SK-N-SH (cell line): ENCODE measurements around the gene PDS5B. TPM values are rescaled to one million over a fixed set of nuclear protein-coding genes. Genes with fewer than 3 reads are reported as not detected.

Experiments used
- CTCF ChIA-PET: fragments of 300-600, 350-600 bp; formaldehyde crosslinking; extraction: SDS; loops from one replicate; lab custom pipeline; 2021; lab: Yijun Ruan, JAX
- POLR2A ChIA-PET: fragments of 350-600 bp; sonication (Branson Sonifier 250); formaldehyde crosslinking; extraction: SDS; loops from one replicate; lab custom pipeline; 2020; ENCODE audit warnings: antibody characterized with exemption, inconsistent platforms; lab: Yijun Ruan, JAX
- DNase-seq: peaks from one replicate; pipeline ENCODE4 v3.0.0; 2012
- H2AFZ ChIP-seq: fragments of 200-600 bp; sonication (generic); 2 replicates; pipeline ENCODE4 v1.8.1; 2016; ENCODE audit warnings: antibody characterized with exemption, mild to moderate bottlenecking, low read depth
- H3F3A ChIP-seq: fragments of 200-600 bp; sonication (generic); replicated peaks from 2 replicates; pipeline ENCODE3; 2016; ENCODE audit warnings: antibody characterized with exemption, mild to moderate bottlenecking; ENCODE audit not compliant: insufficient read depth
- H3K27ac ChIP-seq, 2 experiments: fragments of 200-500 bp in 1 of 2; fragments of 200-600 bp in 1 of 2; sonication (Bioruptor generic) in 1 of 2; sonication (generic), shearing (Covaris generic) in 1 of 2; 2 replicates each; pipeline versions ENCODE4 v1.5.1 to v1.6.1; 2014 to 2016; ENCODE audit warnings: low read depth in 2 of 2, inconsistent platforms in 1 of 2, low read length in 1 of 2, mild to moderate bottlenecking in 1 of 2, mixed read lengths in 1 of 2
- H3K27me3 ChIP-seq: fragments of 200-600 bp; sonication (generic), shearing (Covaris generic); 2 replicates; pipeline ENCODE4 v1.6.1; 2016; ENCODE audit warnings: mixed run types; ENCODE audit not compliant: insufficient read depth
- H3K36me3 ChIP-seq, 2 experiments: fragments of 200-500 bp in 1 of 2; fragments of 200-600 bp in 1 of 2; sonication (Bioruptor generic) in 1 of 2; sonication (generic) in 1 of 2; replicated peaks in 1 of 2; 2 replicates each; pipeline versions ENCODE3 to v1.5.1; 2014 to 2016; ENCODE audit warnings: low read length in 1 of 2, mild to moderate bottlenecking in 1 of 2; ENCODE audit not compliant: insufficient read depth in 2 of 2, control insufficient read depth in 1 of 2
- H3K4me1 ChIP-seq, 2 experiments: fragments of 200-500 bp in 1 of 2; fragments of 200-600 bp in 1 of 2; sonication (Bioruptor generic) in 1 of 2; sonication (generic), shearing (Covaris generic) in 1 of 2; 2 replicates each; pipeline versions ENCODE4 v1.5.1 to v1.6.1; 2014 to 2016; ENCODE audit warnings: low read depth in 1 of 2, low read length in 1 of 2, mixed run types in 1 of 2; ENCODE audit not compliant: insufficient read depth in 2 of 2, control insufficient read depth in 1 of 2
- H3K4me2 ChIP-seq: fragments of 200-600 bp; sonication (generic), shearing (Covaris generic); 2 replicates; pipeline ENCODE4 v1.6.1; 2017; ENCODE audit warnings: mixed run types
- H3K4me3 ChIP-seq, 2 experiments: fragments of 200-500 bp in 1 of 2; fragments of 200-600 bp in 1 of 2; sonication (Bioruptor generic) in 1 of 2; sonication (generic), shearing (Covaris generic) in 1 of 2; 2 replicates each; pipeline versions ENCODE4 v1.5.1 to v1.8.1; 2014 to 2016; ENCODE audit warnings: low read depth in 2 of 2, inconsistent platforms in 1 of 2, low read length in 1 of 2, mild to moderate bottlenecking in 1 of 2, mixed read lengths in 1 of 2, moderate library complexity in 1 of 2
- H3K79me2 ChIP-seq: fragments of 200-600 bp; sonication (generic); 2 replicates; pipeline ENCODE4 v1.8.1; 2017; ENCODE audit warnings: mild to moderate bottlenecking; ENCODE audit not compliant: insufficient read depth
- H3K9ac ChIP-seq: fragments of 200-600 bp; sonication (generic); 2 replicates; pipeline ENCODE4 v1.6.1; 2017; ENCODE audit warnings: mixed run types
- H3K9me2 ChIP-seq: fragments of 200-600 bp; sonication (generic); 2 replicates; pipeline ENCODE4 v1.6.1; 2017; ENCODE audit warnings: mixed run types
- H3K9me3 ChIP-seq: fragments of 200-600 bp; sonication (generic); 2 replicates; pipeline ENCODE4 v1.6.1; 2017; ENCODE audit warnings: mixed run types, mild to moderate bottlenecking, moderate library complexity
- H4K20me1 ChIP-seq: fragments of 200-600 bp; sonication (generic); 2 replicates; pipeline ENCODE4 v1.6.1; 2017; ENCODE audit warnings: mild to moderate bottlenecking, mixed run types; ENCODE audit not compliant: insufficient read depth
- ELF1 ChIP-seq: IDR thresholded peaks from 2 replicates; pipeline ENCODE4 v1.4.0; 2012
- EP300 ChIP-seq, 2 experiments: IDR thresholded peaks; 2 replicates each; pipeline versions ENCODE4 v1.4.0 to v1.6.1; 2012; ENCODE audit warnings: borderline replicate concordance in 1 of 2, low read depth in 1 of 2, low read length in 1 of 2
- FOXM1 ChIP-seq: IDR thresholded peaks from 2 replicates; pipeline ENCODE4 v1.4.0; 2012; ENCODE audit warnings: low read depth, mild to moderate bottlenecking
- GABPA ChIP-seq: IDR thresholded peaks from 2 replicates; pipeline ENCODE4 v1.4.0; 2012; ENCODE audit warnings: low read depth, mild to moderate bottlenecking
- MAX ChIP-seq: IDR thresholded peaks from 2 replicates; pipeline ENCODE4 v1.4.0; 2012; ENCODE audit warnings: low read depth
- NFIC ChIP-seq: IDR thresholded peaks from 2 replicates; pipeline ENCODE4 v1.4.0; 2012; ENCODE audit warnings: borderline replicate concordance
- POLR2AphosphoS5 ChIP-seq: IDR thresholded peaks from 2 replicates; pipeline ENCODE4 v1.6.1; 2012; ENCODE audit warnings: low read depth, low read length
- RCOR1 ChIP-seq: fragments of 150-350 bp; IDR thresholded peaks from 2 replicates; pipeline ENCODE4 v1.6.1; 2017; ENCODE audit warnings: antibody characterized with exemption, low read length
- RXRA ChIP-seq: IDR thresholded peaks from 2 replicates; pipeline ENCODE4 v1.4.0; 2012; ENCODE audit warnings: low read depth, mild to moderate bottlenecking, borderline replicate concordance
- SMC3 ChIP-seq: IDR thresholded peaks from 2 replicates; pipeline ENCODE4 v1.6.1; 2012; ENCODE audit warnings: low read depth, low read length, improper control_type of control experiment
- TAF1 ChIP-seq: IDR thresholded peaks from 2 replicates; pipeline ENCODE4 v1.6.1; 2012; ENCODE audit warnings: low read depth, mild to moderate bottlenecking, low read length, moderate library complexity, borderline replicate concordance
- TEAD4 ChIP-seq: IDR thresholded peaks from 2 replicates; pipeline ENCODE4 v1.4.0; 2012; ENCODE audit warnings: mild to moderate bottlenecking, borderline replicate concordance; ENCODE audit not compliant: insufficient read depth
- WGBS: methylation state at CpG from one replicate; pipeline ENCODE4 v1.1.6; 2017; ENCODE audit warnings: low lambda C conversion rate; 5-methylcytosine and 5-hydroxymethylcytosine counted together
- polyA plus RNA-seq, 3 experiments: library from polyadenylated mRNA; depleted of rRNA; stranded (reverse); fragments of >200 nt; gene quantifications; 2 replicates each; pipeline ENCODE4 v1.2.3, GENCODE V29; 2012
- TF ChIP-seq, protein P1 (sequence below): IDR thresholded peaks from 2 replicates; pipeline ENCODE4 v1.4.0; 2012; ENCODE audit warnings: low read depth, borderline replicate concordance

The PDS5B gene
- polyA plus RNA-seq, 1 of the 3 experiments (the other 2 are of a cell fraction): 3.8 TPM

GRCh38 chr13:32624441-32624840 is 38.2 kb downstream of the PDS5B start:
- WGBS: 97% methylated on average over 1 of the region's 1 CpG
- no peak overlapping the region for H3K27ac ChIP-seq
- H2AFZ ChIP-seq: no peak overlapping the region
- H3F3A ChIP-seq: no peaks in the 10 kb centered on the region
- no peak overlapping the region for H3K9ac ChIP-seq
- no peaks in the 10 kb centered on the region for H3K27me3 ChIP-seq
- H3K4me3 ChIP-seq: no peak overlapping the region
- H3K36me3 ChIP-seq: peaks cover 0 to 14% of the 10 kb centered on the region in 2 experiments
- peaks cover 0 to 2% of the 10 kb centered on the region in 2 experiments; a peak in 1 of 4 replicates for H3K4me1 ChIP-seq
- H3K4me2 ChIP-seq: no peak overlapping the region
- peaks cover 100% of the 10 kb centered on the region for H3K79me2 ChIP-seq
- H3K9me3 ChIP-seq: peaks cover 8% of the 10 kb centered on the region; the same call in 1 of the 2 replicates
- H3K9me2 ChIP-seq: no peaks in the 10 kb centered on the region
- ChIA-PET POLR2A (no interaction called here), CTCF (interaction anchor here (1.0 to 1.3 kb wide), 4 partner anchors 9 to 38 kb away, joined by 3 to 7 read pairs (median 3); partner anchors contain the start of gene PDS5B)
- DNase-seq: no peak
- TF ChIP-seq GABPA (no peak), RCOR1 (no peak), NFIC (no peak), RXRA (no peak)
- peaks cover 39% of the 10 kb centered on the region for H4K20me1 ChIP-seq

DNA sequence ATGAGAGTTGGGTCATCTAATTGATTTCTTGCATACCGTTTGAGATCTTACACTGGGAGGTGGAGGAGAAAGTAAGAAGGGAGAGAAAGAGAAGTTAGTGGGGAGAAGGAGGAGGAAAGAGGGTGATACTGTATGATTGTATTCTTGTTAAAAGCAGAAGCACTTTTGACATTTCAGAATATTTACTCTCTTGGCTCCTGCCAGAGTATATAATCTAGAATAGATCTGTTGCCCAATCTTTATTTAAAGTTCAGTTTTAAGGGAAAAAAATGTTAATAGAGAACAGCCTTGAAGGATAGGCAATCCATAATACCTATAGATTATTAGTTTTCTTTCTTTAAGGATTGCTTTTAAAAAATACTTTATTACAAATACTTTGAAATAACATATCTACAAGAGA is 41.5 kb downstream of the PDS5B start:
- Histone ChIP-seq H3K4me2 (no peak overlapping the region), H4K20me1 (peaks cover 40% of the 10 kb centered on the region), H3K9ac (no peak overlapping the region)
- WGBS: 95% methylated on average over 1 of the region's 1 CpG
- POLR2A ChIA-PET: no interaction called here
- TF ChIP-seq SMC3 (no peak), TEAD4 (no peak), MAX (no peak), EP300 (IDR thresholded peaks at IDR 0.05; ENCODE audit: borderline replicate concordance in 1 of 2, low read depth in 1 of 2, low read length in 1 of 2) (no peak), POLR2AphosphoS5 (no peak), FOXM1 (no peak), ELF1 (no peak), TAF1 (no peak)
- TF ChIP-seq, protein P1, sequence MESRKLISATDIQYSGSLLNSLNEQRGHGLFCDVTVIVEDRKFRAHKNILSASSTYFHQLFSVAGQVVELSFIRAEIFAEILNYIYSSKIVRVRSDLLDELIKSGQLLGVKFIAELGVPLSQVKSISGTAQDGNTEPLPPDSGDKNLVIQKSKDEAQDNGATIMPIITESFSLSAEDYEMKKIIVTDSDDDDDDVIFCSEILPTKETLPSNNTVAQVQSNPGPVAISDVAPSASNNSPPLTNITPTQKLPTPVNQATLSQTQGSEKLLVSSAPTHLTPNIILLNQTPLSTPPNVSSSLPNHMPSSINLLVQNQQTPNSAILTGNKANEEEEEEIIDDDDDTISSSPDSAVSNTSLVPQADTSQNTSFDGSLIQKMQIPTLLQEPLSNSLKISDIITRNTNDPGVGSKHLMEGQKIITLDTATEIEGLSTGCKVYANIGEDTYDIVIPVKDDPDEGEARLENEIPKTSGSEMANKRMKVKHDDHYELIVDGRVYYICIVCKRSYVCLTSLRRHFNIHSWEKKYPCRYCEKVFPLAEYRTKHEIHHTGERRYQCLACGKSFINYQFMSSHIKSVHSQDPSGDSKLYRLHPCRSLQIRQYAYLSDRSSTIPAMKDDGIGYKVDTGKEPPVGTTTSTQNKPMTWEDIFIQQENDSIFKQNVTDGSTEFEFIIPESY: no peak
- TF ChIP-seq, all 33 proteins: peak for 0
- CTCF ChIA-PET: interaction anchor here (2.6 kb wide), 1 partner anchor 12 kb away, joined by 11 read pairs; no protein-coding TSS in a partner anchor
- Histone ChIP-seq H3K9me2 (no peaks in the 10 kb centered on the region), H3K9me3 (peaks cover 1% of the 10 kb centered on the region; the same call in 1 of the 2 replicates), H3K27me3 (no peaks in the 10 kb centered on the region), H3K4me3 (no peak overlapping the region), H3F3A (no peaks in the 10 kb centered on the region), H3K79me2 (peaks cover 100% of the 10 kb centered on the region), H3K36me3 (peaks cover 0 to 1% of the 10 kb centered on the region in 2 experiments), H3K27ac (no peak overlapping the region), H3K4me1 (peaks cover 0 to 2% of the 10 kb centered on the region in 2 experiments; a peak in 1 of 4 replicates), H2AFZ (no peak overlapping the region)
- DNase-seq: no peak
